NCI-H1930 (cell line): Measurements from ENCODE around the gene HOXA10.

Source experiments
- DNase-seq, 2 experiments: peaks; one replicate each; lab custom pipeline; 2025; lab: John Stamatoyannopoulos, UW

Gene HOXA10

DNA sequence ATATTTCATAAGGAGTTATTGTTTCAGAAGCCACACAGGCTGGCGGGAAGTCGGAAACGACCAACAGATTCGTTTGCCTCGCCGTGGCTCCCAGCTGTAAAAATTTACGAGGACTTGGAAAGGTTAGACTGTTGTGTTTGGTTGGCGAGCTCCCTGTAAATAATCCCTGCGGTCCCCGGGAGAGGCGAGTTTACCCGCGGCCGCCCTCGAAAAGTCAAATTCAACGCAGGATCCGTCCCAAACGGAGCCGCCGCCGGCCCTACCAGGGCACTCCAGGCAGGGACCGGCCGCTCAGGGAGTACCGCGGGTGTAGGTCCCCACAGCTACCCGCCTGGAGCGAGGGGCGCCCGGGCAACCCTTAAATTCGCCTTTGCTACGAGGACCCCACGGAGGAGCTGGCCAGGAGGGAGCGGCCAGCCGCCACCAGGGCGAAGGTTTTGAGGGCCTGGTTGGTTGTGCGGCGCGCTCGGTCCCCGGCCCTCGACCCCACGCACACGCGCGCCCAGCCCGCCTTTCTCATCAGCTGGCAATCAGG lies 8.1 kb downstream of the HOXA10 start:
- DNase-seq: peak in 1 of 2 experiments; percentile 59

DNA sequence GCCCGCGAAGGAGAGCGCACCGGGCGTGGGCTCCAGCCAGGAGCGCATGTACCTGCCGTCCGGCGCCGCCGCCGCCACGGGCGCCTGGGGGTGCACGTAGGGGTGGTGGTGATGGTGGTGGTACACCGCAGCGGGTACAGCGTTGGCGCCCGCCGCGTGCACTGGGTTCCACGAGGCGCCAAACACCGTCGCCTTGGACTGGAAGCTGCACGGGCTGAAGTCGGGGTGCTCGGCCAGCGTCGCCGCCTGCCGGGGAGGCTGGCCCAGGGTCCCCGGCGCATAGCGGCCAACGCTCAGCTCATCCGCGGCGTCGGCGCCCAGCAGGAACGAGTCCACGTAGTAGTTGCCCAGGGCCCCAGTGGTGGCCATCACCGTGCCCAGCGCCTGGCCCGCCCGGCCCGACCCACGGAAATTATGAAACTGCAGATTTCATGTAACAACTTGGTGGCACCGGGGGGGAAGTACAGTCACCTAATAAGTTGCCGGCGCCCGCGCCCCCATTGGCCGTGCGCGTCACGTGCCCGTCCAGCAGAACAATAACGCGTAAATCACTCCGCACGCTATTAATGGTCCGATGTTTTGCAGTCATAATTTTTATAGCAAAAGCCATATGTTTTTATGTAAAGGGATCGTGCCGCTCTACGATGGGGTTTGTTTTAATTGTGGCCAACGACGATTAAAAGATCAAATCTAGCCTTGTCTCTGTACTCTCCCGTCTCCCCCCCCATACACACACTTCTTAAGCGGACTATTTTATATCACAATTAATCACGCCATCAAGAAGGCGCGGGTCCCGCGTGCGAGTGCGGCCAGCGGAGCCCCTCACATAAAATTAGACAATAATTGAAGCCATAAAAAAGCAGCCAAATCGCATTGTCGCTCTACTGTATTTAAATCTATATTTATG lies 8.8 kb downstream of the HOXA10 start, which contains the start of gene HOXA9:
TSS of gene HOXA9 (minus strand) at position 449 of the 907 bp plus-strand sequence. CDS start at position 369, 80 bp downstream.
- peak; percentile 73 to 75 for DNase-seq

DNA sequence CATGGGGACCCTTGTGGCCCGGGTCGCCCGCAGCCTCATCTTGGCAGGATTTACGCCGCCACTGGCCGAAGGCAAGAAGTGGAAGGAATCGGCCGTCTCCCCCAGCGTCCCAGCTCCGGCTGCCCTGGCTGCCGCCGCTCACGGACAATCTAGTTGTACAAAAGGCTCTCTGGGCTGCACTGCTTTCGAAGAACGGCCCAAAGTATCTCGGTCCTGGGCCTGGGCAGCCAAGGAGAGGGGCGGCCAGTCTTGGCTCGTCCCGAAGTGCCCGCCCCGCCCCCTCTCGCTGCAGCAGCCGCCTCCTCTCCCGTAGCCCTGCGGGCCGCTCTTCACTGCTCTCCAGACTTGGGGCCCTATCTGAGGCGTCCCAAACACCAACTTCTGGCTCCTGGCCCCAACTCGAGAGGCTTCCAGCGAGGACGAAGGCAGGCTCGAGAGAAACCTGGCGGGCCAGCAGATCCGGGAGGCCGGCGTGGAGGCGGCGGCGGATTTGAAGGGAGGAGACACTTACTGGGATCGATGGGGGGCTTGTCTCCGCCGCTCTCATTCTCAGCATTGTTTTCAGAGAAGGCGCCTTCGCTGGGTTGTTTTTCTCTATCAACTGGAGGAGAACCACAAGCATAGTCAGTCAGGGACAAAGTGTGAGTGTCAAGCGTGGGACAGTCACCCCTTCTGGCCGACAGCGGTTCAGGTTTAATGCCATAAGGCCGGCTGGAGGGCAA lies 9.6 kb downstream of the HOXA10 start:
- DNase-seq: no peak

GRCh38 chr7:27164045-27164366 lies 10.1 kb downstream of the HOXA10 start:
- DNase-seq: no peak

- no peak for DNase-seq
Measured at GRCh38 chr7:27163288-27164044, 10.7 kb downstream of the HOXA10 start.

- DNase-seq: no peak
Measured at GRCh38 chr7:27162561-27163287, 11.4 kb downstream of the HOXA10 start.

GRCh38 chr7:27161721-27162560 lies 12.2 kb downstream of the HOXA10 start:
- no peak for DNase-seq

GRCh38 chr7:27161214-27161720 lies 12.9 kb downstream of the HOXA10 start:
- DNase-seq: no peak

GRCh38 chr7:27160546-27161213 lies 13.4 kb downstream of the HOXA10 start:
- peak; percentile 54 to 78 for DNase-seq

DNA sequence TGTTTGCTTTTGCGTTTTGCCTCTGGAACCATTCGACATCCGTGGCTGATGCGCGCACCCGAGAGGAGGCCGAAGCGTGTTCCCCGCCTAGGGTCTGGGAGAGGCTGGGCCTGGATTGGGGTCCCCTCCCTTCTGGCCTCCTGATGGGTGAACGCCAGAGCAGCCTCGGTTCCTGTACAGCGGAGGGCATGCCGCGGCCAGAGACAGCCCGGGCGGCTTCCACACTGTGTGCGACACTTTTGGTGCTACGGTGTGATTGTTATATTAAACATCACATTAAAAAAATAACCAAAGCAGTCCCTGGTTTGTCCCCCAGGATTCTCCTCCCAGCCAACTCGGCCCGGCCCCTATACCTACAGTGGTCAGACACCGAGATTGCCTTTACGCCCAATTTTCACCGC lies 14.0 kb downstream of the HOXA10 start:
- no peak for DNase-seq

DNA sequence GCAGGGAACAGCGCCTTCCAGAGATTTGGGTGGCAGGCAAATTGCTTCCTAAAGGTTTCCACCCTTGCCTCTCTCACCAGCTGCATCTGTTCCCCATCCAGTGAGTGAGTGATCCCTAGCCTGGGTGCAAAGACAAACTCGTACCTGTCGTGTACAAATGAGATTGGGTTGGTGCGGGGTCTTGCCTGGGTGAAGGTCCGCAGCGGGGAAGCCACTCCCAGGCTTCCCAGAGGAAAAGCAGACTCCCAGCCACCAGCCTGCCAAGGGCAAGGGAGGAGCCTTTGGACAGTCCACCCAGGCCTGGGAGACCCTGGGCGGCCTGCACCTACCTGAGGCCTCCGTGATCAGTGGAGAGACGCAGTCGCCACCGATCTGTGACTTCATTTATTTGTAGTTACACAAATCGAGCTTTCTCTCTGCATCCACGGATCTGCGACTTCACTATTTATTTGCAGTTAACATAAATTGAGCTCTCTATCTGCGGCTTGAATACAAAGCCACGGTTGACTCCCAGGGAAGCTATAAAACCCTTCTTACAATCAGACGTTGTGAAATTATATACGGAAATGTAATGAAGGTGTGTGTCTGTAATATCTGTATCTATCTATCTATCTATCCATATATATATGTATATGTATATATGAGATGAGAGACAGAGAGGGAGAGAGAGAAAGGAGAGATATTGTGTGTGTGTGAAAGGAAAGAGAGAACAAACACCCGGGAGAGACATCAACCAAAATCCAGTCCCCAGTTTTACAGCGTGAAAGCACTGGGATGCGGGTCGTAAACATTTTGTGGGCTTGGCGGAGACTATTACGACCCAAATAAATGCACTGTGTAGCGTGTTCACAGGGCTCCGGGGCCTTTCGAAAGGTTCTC lies 14.6 kb downstream of the HOXA10 start:
- DNase-seq: no peak

GRCh38 chr7:27158436-27159265 lies 15.5 kb downstream of the HOXA10 start:
- DNase-seq: no peak

DNA sequence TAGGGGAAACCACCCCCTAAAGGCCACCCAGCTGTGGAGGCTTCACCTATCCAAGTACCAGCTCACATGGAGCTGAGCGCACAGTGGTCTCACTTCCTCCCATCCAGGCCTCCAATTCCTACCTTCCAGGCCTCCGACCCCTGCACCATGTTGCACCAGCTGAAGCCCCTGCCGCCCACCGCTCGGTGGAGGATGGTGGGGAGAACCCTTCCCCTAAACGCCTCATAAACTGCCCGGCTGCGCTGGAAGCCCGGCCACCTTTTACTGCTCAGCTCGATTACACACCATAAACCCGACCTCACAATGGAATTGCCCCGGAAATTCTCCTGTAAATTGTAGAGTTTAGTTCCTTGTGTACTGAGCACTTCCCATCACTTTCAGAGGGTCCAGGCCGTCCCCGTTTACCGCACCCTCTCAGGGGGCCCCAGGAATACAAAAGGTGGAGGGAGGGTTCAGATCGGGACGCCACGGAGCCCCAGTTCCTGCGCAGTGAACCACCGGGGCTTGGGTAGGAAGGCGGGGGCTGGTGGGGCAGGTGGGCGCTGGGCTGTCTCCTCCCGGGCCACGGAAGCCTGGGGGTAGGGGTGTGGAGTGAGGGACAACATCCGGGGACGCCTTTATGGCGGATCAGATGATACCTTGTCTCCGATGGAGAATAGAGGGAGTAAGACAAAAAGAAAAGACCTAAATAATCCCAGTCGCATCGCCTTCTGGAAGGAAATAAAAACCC lies 16.3 kb downstream of the HOXA10 start:
- no peak for DNase-seq

GRCh38 chr7:27156916-27157701 lies 17.0 kb downstream of the HOXA10 start:
- no peak for DNase-seq

GRCh38 chr7:27156508-27156898 lies 17.6 kb downstream of the HOXA10 start, which contains the start of gene HOXA7:
HOXA7 (minus strand) TSS chr7:27156675; CDS start chr7:27156545, 130 bp downstream.
- DNase-seq: peak; percentile 53 to 65
